Activated naive CD4-positive, alpha-beta T cell treated with anti-CD3 and anti-CD28 coated beads, Interleukin-2, amount 50 U/mL, for 16 hours (primary cell): Measurements from ENCODE around the gene HNRNPM.

Experiments
- DNase-seq: peaks from one replicate; pipeline ENCODE4 v3.0.0-alpha.2; 2020

HNRNPM gene

GRCh38 chr19:8461376-8461775, 16.6 kb downstream of the HNRNPM start:
- no peak for DNase-seq

GRCh38 chr19:8461891-8462290, 17.1 kb downstream of the HNRNPM start:
- no peak for DNase-seq

GRCh38 chr19:8462571-8462970, 17.8 kb downstream of the HNRNPM start:
- DNase-seq: no peak

GRCh38 chr19:8463365-8463764, 18.6 kb downstream of the HNRNPM start:
- no peak for DNase-seq

GRCh38 chr19:8466018-8466417, 21.2 kb downstream of the HNRNPM start:
- no peak for DNase-seq

DNA sequence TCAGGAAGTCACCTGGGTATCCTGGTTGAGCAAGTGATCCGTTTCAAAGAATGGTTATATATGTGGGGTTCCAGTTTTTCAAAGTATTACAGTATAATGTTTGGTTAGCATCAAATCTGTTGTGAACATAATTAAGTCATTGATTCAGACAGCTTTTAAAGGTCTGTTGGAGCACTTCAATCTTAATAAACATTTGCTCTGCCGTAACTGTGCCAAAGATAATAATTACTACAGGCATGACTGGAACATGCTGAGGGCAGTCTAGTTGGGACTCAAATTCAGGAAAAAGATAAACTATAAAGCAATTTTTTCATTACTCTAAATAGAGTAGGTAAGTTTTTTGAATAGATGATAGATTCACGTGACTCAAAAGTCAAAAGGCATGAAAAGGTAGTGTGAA, 23.3 kb downstream of the HNRNPM start:
- no peak for DNase-seq

DNA sequence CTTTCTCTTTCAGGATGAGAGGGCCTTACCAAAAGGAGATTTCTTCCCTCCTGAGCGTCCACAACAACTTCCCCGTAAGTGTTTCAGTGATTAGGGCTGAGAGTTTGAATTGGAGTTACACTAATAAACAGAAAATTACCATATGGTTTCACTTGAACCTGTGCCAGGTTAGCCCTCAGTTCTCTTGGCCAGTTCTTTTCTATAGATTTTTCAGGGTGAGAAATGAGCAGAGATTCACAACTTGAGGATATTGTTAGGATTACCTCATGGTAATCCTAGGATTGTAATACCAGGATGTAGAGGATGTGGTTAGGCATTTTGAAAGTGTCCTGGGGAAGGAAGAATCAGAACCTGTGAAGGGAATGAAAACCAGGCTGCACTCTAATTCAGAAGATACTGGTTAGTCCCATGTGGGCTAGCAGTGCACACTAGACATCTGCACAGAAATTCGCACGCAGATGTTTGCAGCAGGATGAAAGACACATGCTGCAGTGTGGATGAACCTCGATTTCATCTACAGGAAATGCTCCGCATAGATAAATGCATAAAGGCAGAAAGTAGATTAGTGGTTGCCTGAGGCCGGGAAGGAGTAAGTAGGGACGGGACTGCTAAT, 24.1 kb downstream of the HNRNPM start:
- no peak for DNase-seq

- no peak for DNase-seq
Observed at GRCh38 chr19:8469613-8470368, 25.0 kb downstream of the HNRNPM start.

DNA sequence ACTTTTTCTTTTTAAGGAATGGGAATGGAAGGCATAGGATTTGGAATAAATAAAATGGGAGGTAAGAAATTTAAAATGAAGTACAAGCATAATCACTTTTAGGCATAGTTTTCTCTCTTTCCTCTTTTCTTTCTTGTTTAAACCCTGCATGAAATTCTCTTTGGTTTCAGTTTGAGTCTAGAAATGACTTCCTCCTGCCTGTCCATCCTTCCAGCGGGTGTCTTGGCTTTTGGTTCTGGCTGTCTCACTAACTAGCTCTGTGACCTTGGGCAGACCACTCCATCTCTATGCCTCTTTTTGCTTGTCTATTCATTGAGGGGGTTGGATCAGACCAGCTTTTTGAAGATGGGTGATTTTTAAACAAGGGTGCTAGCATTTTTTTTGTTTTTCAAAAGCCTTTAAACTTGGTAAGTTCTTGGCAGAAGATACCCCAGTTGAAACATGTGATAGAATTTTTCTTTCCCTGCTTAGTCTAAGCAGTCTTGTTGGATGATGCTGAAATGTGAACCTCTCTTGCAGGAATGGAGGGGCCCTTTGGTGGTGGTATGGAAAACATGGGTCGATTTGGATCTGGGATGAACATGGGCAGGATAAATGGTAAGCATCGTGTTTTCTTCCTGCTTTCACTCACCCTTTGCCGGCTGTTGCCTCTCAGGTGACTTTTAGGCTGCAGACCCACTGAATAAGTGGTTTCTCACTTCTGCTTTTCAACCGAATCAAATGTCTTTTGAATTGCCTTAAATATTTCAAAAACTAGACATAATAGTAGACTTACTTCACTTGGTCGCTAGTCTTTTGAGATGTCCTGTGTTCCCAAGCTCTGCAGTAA, 29.1 kb downstream of the HNRNPM start:
- no peak for DNase-seq

DNA sequence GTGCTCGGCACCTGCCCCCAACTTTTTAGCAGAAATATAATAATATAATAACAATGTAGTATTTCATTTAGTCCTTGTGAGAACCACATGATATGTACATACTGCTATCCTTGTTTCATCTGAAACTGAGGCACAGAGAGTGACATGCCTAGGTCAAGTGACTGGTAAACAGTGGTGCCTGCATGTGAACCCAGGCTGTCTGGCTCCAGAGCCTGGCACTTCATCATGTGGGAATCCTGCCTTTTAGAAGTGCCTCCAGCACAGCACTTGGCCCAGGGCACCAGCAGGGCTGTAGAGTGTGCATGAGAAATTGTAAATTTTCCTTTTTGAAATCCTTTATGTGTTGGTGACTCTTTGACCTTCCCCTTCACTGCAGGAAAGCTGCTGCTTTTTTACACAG, 30.2 kb downstream of the HNRNPM start:
- no peak for DNase-seq

DNA sequence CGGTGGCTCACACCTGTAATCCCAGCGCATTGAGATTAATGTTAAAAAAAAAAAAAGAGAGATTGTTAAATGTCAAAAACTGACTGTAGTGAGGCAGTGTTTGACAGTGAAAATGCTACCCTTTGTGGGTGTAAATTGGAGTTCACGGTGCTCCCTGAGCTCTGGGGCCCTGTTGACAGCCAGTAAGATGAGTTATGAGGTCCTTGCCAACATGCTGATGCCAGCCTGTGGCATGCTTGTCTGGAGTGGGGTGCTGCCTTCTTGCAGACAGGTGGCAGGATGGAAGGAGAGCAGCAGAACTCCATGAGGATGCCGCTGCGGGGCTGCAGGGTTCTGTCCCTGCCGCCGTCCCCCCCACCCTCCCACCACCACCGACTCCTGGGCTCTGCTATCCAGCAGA, 31.7 kb downstream of the HNRNPM start:
- no peak for DNase-seq

GRCh38 chr19:8477889-8478288, 33.1 kb downstream of the HNRNPM start:
- DNase-seq: no peak

GRCh38 chr19:8478598-8478997, 33.8 kb downstream of the HNRNPM start:
- no peak for DNase-seq

GRCh38 chr19:8481201-8481600, 36.4 kb downstream of the HNRNPM start:
- DNase-seq: no peak

GRCh38 chr19:8481616-8482015, 36.8 kb downstream of the HNRNPM start:
- DNase-seq: no peak

DNA sequence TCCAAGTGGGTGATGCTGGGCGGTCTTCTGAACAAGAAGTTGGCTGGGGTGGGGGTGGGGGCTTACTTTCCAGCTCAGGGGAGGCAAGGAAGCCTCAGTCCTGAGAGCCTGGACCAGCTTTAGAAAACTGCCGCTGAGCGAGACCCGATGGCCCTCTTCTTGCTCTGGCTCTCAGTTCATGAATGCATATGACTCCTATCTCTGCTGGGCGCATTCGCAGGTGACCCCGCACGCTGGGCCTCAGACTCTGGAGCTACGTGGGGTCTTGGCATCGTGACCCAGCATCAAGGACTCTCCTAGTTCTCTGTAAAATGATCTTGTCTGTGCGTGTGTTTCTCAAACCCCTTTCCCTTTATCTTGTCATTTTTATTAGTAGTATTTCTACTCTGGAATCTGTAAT, 37.9 kb downstream of the HNRNPM start:
- DNase-seq: no peak

DNA sequence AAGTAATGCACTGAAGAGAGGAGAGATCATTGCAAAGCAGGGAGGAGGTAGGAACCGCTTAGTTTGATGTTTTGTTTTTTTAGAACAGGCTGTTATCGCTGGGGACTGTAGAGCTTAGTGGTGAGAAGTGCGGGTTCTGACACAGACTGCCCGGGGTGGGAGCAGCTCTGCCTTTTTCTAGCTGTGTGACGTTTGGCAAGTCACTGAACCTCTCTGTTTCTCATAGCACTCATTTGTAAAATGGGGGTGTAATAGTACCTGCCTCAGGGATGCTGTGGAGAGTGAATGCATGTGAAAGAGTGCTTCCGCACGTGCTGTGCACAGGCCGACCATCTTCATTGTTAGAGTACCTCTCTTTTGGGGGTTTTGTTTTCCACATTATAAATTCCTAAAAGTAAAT, 38.4 kb downstream of the HNRNPM start:
- no peak for DNase-seq

DNA sequence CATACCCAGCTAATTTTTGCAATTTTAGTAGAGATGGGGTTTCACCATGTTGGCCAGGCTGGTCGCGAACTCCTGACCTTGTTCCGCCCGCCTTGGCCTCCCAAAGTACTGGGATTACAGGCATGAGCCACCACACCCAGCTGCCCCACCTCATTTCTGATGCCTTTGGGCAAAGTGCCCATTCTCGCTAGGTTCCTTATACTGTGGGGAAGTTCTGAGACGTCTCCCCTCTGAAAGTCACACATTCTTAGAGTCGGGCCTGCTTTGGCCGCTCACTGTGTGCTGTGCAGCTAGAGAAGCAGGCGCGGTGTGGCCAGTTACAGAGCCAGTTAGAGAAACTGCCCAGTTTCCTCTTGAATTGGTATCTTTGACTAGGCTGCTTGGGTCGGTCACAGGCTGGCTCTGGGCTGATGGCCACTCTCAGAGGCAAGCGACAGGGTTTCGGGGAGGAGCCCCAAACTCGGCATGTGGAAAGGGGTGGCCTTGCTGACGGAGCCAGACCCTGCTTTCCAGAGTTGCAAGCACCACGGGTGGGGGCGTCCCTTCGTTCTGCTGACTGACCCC, 39.6 kb downstream of the HNRNPM start:
- no peak for DNase-seq

DNA sequence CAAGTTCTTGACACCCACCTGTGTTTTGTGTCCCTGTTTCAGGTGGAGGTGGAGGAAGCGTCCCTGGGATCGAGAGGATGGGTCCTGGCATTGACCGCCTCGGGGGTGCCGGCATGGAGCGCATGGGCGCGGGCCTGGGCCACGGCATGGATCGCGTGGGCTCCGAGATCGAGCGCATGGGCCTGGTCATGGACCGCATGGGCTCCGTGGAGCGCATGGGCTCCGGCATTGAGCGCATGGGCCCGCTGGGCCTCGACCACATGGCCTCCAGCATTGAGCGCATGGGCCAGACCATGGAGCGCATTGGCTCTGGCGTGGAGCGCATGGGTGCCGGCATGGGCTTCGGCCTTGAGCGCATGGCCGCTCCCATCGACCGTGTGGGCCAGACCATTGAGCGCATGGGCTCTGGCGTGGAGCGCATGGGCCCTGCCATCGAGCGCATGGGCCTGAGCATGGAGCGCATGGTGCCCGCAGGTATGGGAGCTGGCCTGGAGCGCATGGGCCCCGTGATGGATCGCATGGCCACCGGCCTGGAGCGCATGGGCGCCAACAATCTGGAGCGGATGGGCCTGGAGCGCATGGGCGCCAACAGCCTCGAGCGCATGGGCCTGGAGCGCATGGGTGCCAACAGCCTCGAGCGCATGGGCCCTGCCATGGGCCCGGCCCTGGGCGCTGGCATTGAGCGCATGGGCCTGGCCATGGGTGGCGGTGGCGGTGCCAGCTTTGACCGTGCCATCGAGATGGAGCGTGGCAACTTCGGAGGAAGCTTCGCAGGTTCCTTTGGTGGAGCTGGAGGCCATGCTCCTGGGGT, 41.0 kb downstream of the HNRNPM start:
- DNase-seq: no peak

- DNase-seq: no peak
Observed at GRCh38 chr19:8486661-8487136, 41.9 kb downstream of the HNRNPM start.

DNA sequence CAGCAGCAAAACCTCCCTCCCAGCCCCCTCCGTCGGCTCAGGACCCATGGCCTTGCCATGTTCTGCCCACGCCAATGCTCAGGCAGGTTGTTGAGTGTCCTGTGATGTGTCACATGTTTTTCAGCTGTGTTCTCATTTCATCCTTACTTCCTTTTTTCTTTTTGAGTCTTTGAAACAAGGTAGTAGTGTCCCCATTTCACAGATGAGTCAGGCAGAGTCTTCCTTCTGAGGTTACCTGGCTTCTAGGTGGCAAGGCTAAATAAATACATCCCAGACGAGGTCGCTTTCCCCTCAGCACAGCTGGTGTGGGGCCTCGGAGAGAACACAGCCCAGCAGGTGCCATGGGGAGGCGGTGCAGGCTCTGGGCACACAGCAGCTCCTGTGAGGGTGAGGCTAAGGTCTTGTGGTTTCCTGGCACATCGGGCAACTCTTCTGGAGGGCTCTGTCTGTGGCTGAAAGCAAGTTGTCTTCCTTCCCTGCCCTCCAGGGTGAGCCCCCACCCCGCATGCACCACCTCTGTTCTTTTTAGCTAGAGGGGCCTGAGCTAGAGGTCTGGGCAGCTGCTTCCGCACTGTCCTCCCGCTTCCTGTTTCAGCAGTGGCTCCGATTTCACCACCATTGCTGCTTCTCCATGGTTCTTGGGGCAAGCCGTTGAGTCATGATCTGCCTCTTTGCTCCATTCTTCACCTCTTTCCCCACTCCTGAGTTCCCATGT, 42.5 kb downstream of the HNRNPM start:
- peak; percentile 64 for DNase-seq

GRCh38 chr19:8488365-8488764, 43.6 kb downstream of the HNRNPM start:
- no peak for DNase-seq
